ENCODE results near the gene STARD10.

STARD10 gene

DNA sequence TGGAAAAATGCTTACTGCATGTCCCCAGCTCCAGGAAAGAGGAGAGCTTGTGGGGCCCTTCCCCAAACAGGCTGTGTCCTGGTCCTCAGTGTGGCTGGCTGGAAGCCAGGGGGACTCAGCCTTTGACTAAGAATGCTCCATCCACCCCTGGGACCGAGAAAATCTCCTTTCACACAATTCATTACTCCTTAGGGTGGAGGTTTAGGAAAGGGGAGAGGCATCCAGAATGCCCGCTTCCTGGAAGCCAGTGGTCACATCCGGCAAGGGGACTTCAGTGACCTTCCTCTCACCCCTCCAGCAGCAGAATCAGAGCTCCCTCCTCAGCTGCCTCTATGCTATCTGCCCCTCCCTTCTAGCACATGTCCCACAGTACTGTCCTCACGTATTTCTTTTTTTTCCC is 42.3 kb upstream of the STARD10 start:
- TF ChIP-seq, protein P1, sequence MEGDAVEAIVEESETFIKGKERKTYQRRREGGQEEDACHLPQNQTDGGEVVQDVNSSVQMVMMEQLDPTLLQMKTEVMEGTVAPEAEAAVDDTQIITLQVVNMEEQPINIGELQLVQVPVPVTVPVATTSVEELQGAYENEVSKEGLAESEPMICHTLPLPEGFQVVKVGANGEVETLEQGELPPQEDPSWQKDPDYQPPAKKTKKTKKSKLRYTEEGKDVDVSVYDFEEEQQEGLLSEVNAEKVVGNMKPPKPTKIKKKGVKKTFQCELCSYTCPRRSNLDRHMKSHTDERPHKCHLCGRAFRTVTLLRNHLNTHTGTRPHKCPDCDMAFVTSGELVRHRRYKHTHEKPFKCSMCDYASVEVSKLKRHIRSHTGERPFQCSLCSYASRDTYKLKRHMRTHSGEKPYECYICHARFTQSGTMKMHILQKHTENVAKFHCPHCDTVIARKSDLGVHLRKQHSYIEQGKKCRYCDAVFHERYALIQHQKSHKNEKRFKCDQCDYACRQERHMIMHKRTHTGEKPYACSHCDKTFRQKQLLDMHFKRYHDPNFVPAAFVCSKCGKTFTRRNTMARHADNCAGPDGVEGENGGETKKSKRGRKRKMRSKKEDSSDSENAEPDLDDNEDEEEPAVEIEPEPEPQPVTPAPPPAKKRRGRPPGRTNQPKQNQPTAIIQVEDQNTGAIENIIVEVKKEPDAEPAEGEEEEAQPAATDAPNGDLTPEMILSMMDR (IDR thresholded peaks at IDR 0.05; ENCODE audit: low read depth, low read length, missing control alignments) = no peak
- H3K4me3 ChIP-seq (replicated peaks; ENCODE audit: low read depth, low read length) = no peak overlapping the region
- DNase-seq (ENCODE audit: extremely low read depth, low read depth) = no peak

DNA sequence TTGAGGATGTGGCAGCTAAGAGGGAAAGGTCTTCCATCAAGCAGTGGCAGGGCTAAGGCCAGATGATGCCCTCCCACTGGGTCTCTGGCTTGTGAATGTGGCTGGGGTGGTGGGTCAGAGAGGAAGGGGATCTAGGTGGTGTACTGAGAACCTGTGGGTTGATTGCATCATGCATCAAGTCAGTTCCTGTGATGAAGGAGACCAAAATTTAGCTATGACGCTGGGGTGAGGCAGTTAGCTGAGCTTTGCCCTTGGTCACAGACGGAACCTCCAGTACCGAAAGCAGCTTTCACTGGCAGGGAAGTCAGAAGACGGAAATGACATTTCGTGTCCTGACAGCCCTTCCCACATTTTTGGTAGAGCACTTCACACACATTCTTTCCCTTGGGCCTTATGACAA is 41.1 kb upstream of the STARD10 start:
- no peak overlapping the region for H3K4me3 ChIP-seq (replicated peaks; ENCODE audit: low read depth, low read length)
- no peak for DNase-seq (ENCODE audit: extremely low read depth, low read depth)
- TF ChIP-seq, protein P1 (IDR thresholded peaks at IDR 0.05; ENCODE audit: low read depth, low read length, missing control alignments) = no peak

GRCh38 chr11:72833811-72834493 is 40.1 kb upstream of the STARD10 start:
- DNase-seq (ENCODE audit: extremely low read depth, low read depth) = no peak
- TF ChIP-seq, protein P1 (IDR thresholded peaks at IDR 0.05; ENCODE audit: low read depth, low read length, missing control alignments) = no peak
- H3K4me3 ChIP-seq (replicated peaks; ENCODE audit: low read depth, low read length) = no peak overlapping the region

DNA sequence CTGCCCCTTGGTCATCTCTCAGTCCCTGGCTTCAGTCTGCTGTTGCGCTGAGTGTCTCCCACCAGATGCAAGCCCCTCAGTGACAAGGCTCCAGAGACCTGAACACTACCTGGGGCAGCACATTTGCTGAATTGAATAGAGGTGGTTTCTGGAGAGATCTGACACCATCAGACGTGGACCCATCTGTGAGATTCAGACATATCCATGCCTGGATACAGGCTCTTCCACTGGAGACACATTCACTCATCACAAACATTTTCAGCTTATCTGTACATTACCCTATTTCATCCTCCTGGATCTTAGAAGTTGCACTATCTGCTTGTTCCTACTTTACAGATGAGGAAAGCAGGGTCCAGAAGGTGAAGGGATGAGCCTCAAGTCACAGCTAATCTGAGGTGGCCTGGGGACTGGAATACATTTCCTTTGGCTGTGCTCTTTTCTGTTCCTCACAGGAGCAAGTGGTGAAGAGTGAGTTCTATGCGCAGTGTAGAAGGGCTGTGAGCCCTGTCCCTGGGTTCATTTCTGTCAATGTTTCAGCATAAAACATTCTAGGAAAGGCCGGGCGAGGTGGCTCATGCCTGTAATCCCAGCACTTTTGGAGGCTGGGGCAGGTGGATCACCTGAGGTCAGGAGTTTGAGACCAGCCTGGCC is 39.4 kb upstream of the STARD10 start:
- TF ChIP-seq, protein P1 (IDR thresholded peaks at IDR 0.05; ENCODE audit: low read depth, low read length, missing control alignments) = no peak
- H3K4me3 ChIP-seq (replicated peaks; ENCODE audit: low read depth, low read length) = no peak overlapping the region
- no peak for DNase-seq (ENCODE audit: extremely low read depth, low read depth)

- DNase-seq (ENCODE audit: extremely low read depth, low read depth) = no peak
- TF ChIP-seq, protein P1 (IDR thresholded peaks at IDR 0.05; ENCODE audit: low read depth, low read length, missing control alignments) = no peak
- no peak overlapping the region for H3K4me3 ChIP-seq (replicated peaks; ENCODE audit: low read depth, low read length)
These were observed 38.6 kb upstream of the STARD10 start for GRCh38 chr11:72832301-72833082.

DNA sequence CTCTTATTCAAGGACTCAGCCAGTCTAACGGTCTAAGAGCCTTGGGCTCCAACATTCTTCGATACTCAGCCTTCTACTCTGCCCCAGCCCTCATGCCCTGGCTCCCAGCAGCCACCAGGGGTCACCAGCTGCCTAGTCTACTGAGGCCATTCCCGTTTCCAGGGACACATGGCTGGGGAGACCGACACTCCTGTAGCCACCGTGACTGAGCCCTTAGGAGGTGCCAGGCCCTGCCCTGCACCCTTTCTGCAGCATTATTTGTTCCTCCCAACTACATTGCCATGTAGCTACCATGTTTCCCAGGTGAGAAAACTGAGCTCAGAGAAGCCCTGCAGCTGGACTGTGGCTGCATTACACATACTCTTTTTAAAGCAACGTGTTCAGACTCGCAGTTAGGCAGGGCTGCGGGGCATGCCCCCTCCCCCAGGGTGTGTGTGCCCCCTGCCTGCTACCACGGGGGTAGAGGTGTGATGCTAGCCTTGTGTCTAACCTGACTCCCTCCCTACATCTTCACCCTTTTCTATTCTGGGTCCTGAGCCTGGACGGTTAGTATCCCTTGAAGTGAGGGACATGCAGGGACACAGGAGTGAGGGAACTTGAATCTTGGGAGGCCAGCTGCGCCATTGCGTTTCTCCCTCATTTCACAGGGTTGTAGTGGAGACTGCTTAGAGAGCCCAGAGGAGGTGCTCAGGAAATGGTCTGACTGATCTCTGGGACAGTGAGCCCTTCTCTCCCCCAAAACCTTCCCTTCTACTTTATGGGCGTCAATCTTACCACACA is 37.9 kb upstream of the STARD10 start:
- no peak for DNase-seq (ENCODE audit: extremely low read depth, low read depth)
- no peak overlapping the region for H3K4me3 ChIP-seq (replicated peaks; ENCODE audit: low read depth, low read length)
- TF ChIP-seq, protein P1 (IDR thresholded peaks at IDR 0.05; ENCODE audit: low read depth, low read length, missing control alignments) = peak; percentile 99

Data from HFF-Myc (cell line).